GM12892 (cell line): ENCODE data around the gene RIPPLY3.
A peak's percentile ranks its signal among the peaks of the same experiment; 100 is the strongest.
"Not testable (repeated sequence)": the region's sequence is repeated elsewhere in the genome, so short reads cannot be mapped to it uniquely, and the experiment has no call there.

Experiments
- DNase-seq: peaks from one replicate; pipeline ENCODE4 v3.0.0; 2011; ENCODE audit not compliant: insufficient read length
- FAIRE-seq: peaks from 2 replicates; lab custom pipeline; 2011; peaks lifted over from hg19 to GRCh38; lab: Jason Lieb, UNC
- POLR2A ChIP-seq: IDR thresholded peaks from 2 replicates; pipeline ENCODE4 v1.6.1; 2011; ENCODE audit warnings: low read depth, low read length, control low read depth
- POLR2AphosphoS5 ChIP-seq: IDR thresholded peaks from 2 replicates; pipeline ENCODE4 v1.6.1; 2011; ENCODE audit warnings: low read depth, low read length, control low read depth
- TAF1 ChIP-seq: IDR thresholded peaks from 2 replicates; pipeline ENCODE4 v1.6.1; 2011; ENCODE audit warnings: low read depth, mild to moderate bottlenecking, control low read depth, low read length, borderline replicate concordance

Gene RIPPLY3

GRCh38 chr21:36987845-36988244 lies 18.7 kb upstream of the RIPPLY3 start:
- FAIRE-seq (no peak), DNase-seq (no peak)
- TF ChIP-seq TAF1 (no peak), POLR2A (no peak), POLR2AphosphoS5 (no peak)

- no peak for FAIRE-seq
- TF ChIP-seq POLR2AphosphoS5 (no peak), TAF1 (no peak), POLR2A (no peak)
- DNase-seq: no peak
These were observed 18.0 kb upstream of the RIPPLY3 start for GRCh38 chr21:36988536-36988935.

DNA sequence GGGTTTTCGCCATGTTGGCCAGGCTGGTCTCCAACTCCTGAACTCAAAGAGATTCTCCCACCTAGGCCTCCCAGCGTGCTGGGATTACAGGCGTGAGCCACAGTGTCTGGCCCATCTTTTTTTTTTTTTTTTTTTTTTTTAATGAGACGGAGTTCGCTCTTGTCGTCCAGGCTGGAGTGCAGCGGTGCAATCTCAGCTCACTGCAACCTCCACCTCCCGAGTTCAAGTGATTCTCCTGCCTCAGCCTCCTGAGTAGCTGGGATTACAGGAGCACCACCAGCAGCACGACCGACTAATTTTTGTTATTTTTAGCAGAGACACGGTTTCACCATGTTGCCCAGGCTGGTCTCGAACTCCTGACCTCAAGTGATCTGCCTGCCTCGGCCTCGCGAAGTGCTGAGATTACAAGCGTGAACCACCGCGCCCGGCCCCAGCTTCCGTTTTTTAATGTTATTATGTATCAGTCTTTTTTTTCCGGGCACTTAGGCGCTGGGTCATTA lies 17.3 kb upstream of the RIPPLY3 start:
- not testable (repeated sequence) for DNase-seq, FAIRE-seq

GRCh38 chr21:36989699-36990507 lies 16.6 kb upstream of the RIPPLY3 start:
- TF ChIP-seq POLR2AphosphoS5: no peak
- TF ChIP-seq POLR2A: peak; percentile 76
- TF ChIP-seq TAF1: no peak
- peak; percentile 86 for FAIRE-seq

GRCh38 chr21:36990508-36991205 lies 15.8 kb upstream of the RIPPLY3 start:
- TF ChIP-seq POLR2A (no peak), TAF1 (no peak), POLR2AphosphoS5 (no peak)
- DNase-seq: no peak
- no peak for FAIRE-seq

More at GRCh38 chr21:36989699-36990507, 16.6 kb upstream of the RIPPLY3 start:
- peak; percentile 90 for DNase-seq

DNA sequence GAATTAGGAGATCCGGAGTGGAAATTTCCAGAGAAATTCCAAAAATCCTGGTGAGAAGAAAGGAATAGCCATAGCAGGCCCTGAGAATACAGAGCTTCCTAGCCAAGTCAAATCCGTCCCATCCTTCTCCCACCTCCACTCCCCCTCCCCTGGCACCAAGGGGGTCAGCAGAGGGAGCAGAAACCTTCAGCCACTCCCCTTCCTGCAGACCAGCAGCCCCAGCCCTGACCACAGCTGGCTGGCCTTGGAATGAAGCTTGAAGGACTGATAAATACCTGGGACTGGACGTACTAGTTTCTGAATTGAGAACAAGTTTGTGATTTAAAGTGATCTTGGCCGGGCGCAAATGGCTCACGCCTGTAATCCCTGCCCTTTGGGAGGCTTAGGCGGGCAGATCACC lies 13.8 kb upstream of the RIPPLY3 start:
- no peak for DNase-seq
- TF ChIP-seq TAF1 (no peak), POLR2A (no peak), POLR2AphosphoS5 (no peak)
- FAIRE-seq: no peak

- TF ChIP-seq POLR2AphosphoS5: no peak
- TF ChIP-seq TAF1: no peak
- TF ChIP-seq POLR2A: no peak
- FAIRE-seq: no peak
- no peak for DNase-seq
These were observed 11.9 kb upstream of the RIPPLY3 start for GRCh38 chr21:36994501-36995158.

DNA sequence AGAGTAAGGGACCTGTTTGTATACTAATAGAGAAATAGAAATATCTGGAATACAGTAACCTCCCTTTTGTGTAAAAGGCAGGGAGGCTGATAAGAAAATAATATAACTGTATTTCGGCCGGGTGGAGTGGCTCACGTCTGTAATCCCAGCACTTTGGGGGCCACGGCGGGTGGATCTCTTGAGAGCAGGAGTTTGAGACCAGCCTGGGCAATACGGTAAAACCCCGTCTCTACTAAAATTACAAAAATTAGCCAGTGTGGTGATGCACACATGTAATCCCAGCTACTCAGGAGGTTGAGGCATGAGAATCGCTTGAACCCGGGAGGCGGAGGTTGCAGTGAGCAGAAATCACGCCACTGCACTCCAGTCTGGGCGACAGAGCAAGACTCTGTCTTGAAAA lies 11.2 kb upstream of the RIPPLY3 start:
- not testable (repeated sequence) for DNase-seq, FAIRE-seq

DNA sequence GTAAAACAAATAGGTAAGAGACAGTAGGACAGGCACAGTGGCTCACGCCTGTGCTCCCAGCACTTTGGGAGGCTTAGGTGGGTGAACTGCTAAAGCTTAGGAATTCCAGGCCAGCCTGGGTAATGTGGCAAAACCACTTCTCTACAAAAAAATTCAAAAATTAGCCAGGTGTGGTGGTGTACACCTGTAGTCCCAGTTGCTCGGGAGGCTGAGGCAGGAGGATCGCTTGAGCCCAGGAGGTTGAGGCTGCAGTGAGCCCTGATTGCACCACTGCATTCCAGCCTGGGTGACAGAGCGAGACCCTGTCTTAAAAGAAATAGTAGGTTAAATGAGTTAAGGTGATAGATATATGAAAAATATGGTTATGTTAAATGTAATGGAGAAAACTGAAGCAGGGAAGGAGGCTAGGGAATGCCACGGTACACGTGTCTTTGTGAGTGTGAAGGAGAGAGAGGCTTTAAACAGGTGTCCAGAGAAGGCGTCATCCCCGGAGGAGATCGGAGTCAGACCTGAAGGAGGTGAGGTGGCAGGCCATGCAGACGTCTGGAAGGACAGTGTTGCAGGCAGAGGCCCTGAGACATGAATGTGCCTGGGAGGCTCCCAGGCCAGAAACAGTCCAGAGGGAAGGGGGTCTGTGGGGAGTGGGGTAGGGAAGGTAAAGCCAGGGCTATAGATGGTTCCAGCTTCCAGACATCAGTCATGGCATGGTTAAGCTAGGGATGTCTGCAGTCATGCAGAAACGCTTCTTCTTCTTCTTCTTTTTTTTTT lies 7.2 kb upstream of the RIPPLY3 start:
- DNase-seq (no peak), FAIRE-seq (no peak)
- TF ChIP-seq POLR2A (no peak), TAF1 (no peak), POLR2AphosphoS5 (no peak)

- DNase-seq (no peak), FAIRE-seq (no peak)
- TF ChIP-seq TAF1 (no peak), POLR2A (no peak), POLR2AphosphoS5 (no peak)
These were observed 6.1 kb upstream of the RIPPLY3 start for GRCh38 chr21:37000381-37000780.

DNA sequence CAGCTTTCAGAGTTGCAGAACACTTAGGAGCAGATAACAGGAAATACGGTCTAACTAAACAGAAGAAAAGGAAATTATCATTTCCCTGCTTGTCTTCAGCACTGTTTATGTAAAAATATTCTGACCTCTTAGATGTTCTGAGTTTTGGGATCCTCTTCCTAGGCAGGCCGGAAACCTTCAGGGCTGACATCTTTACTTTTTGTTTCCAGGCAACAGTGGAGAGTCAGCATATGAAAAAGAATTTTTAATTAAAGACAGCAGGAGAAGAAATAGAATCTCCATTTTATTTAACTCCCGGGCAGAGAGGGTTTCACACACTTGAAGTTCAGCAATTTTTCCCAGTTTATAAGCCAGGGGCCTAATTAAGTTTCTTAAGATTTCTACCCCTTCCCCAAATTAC lies 5.1 kb upstream of the RIPPLY3 start:
- DNase-seq (no peak), FAIRE-seq (no peak)
- no peak for TF ChIP-seq POLR2A

DNA sequence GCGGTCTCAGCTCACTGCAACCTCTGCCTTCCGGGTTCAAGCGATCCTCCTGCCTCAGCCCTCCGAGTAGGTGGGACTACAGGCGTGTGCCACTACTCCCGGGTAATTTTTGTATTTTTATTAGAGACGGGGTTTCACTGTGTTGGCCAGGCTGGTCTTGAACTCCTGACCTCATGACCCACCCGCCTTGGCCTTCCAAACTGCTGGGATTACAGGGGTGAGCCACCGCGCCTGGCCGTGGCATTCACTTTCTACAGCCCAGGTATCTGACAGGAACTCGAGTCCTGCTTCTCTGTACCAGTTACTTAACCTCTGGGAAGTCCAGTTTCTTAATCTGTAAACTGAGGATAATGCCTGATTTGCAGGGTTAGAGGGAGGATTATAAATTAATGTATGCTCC lies 3.7 kb upstream of the RIPPLY3 start:
- not testable (repeated sequence) for FAIRE-seq, DNase-seq

DNA sequence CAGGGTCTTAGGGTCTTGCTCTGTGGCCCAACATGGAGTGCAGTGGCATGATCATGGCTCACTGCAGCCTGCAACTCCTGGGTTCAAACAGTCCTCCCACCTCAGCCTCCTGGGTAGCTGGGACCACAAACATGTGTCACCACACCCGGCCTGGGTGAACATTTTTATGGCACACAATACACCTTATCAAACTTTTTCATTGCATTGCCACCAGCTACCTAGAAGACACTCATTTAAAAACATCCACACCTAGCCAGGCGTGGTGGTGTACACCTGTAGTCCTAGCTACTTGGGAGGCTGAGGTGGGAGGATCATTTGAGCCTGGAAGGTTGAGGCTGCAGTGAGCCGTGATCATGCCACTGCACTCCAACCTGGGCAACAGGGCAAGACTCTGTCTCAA lies 2.6 kb upstream of the RIPPLY3 start:
- not testable (repeated sequence) for FAIRE-seq, DNase-seq
